GM23338 (cell line): Measurements from ENCODE around the gene TBL3. TPM values are rescaled to one million over a fixed set of nuclear protein-coding genes. Genes with fewer than 3 reads are reported as not detected.

ENCODE experiments used
- CREB1 ChIP-seq: fragments of 250-450 bp; sonication (Bioruptor Pico); IDR thresholded peaks from 2 replicates; pipeline ENCODE4 v1.5.0; 2020; ENCODE audit warnings: low read depth, mild to moderate bottlenecking, moderate library complexity
- EZH2 ChIP-seq: fragments of 200-600 bp; sonication (generic); IDR thresholded peaks from one replicate; pipeline ENCODE4 v1.8.0; 2017; ENCODE audit warnings: antibody characterized with exemption, mild to moderate bottlenecking, low read depth; ENCODE audit not compliant: unreplicated experiment
- EZH2phosphoT487 ChIP-seq: fragments of 200-600 bp; sonication (generic); IDR thresholded peaks from one replicate; pipeline ENCODE4 v1.8.1; 2018; ENCODE audit warnings: antibody characterized with exemption; ENCODE audit not compliant: unreplicated experiment
- JUNB ChIP-seq: IDR thresholded peaks from one replicate; pipeline ENCODE4 v1.6.1; 2016; ENCODE audit warnings: antibody characterized with exemption; ENCODE audit not compliant: unreplicated experiment
- NANOG ChIP-seq: IDR thresholded peaks from 2 replicates; pipeline ENCODE4 v1.6.1; 2016; ENCODE audit warnings: antibody characterized with exemption, borderline replicate concordance
- POLR2AphosphoS5 ChIP-seq: IDR thresholded peaks from 2 replicates; pipeline ENCODE4 v1.6.1; 2016; ENCODE audit warnings: antibody characterized with exemption, low read depth
- REST ChIP-seq: IDR thresholded peaks from one replicate; pipeline ENCODE4 v1.6.1; 2018; ENCODE audit warnings: antibody characterized with exemption; ENCODE audit not compliant: unreplicated experiment
- STAT1 ChIP-seq: IDR thresholded peaks from one replicate; pipeline ENCODE4 v1.6.1; 2016; ENCODE audit warnings: antibody characterized with exemption; ENCODE audit not compliant: unreplicated experiment
- ZNF114 ChIP-seq: fragments of 250-450 bp; sonication (Bioruptor Pico); IDR thresholded peaks from 2 replicates; pipeline ENCODE4 v1.5.0; 2020; ENCODE audit warnings: mild to moderate bottlenecking, moderate library complexity
- ZNF331 ChIP-seq: fragments of 250-450 bp; sonication (Bioruptor Pico); IDR thresholded peaks from 2 replicates; pipeline ENCODE4 v1.5.0; 2020; ENCODE audit warnings: low read depth, mild to moderate bottlenecking, moderate library complexity
- ZNF462 ChIP-seq: fragments of 250-450 bp; sonication (Bioruptor Pico); IDR thresholded peaks from 2 replicates; pipeline ENCODE4 v1.5.0; 2020; ENCODE audit warnings: mild to moderate bottlenecking, moderate library complexity
- polyA plus RNA-seq: library from polyadenylated mRNA; unstranded; fragments of >200 nt; fragmentation: Nextera tagmentation; extraction: Ambion mirVana; gene quantifications from 2 replicates; pipeline ENCODE4 v1.2.1, GENCODE V29; 2016
- total RNA-seq: library from RNA; depleted of rRNA; stranded (reverse); fragments of >200 nt; shearing (Covaris generic); gene quantifications from 2 replicates; pipeline ENCODE4 v1.2.3, GENCODE V29; 2014

TBL3 gene
- total and polyA plus RNA-seq, 2 experiments from 2014 or later = 67.0 to 157 TPM

DNA sequence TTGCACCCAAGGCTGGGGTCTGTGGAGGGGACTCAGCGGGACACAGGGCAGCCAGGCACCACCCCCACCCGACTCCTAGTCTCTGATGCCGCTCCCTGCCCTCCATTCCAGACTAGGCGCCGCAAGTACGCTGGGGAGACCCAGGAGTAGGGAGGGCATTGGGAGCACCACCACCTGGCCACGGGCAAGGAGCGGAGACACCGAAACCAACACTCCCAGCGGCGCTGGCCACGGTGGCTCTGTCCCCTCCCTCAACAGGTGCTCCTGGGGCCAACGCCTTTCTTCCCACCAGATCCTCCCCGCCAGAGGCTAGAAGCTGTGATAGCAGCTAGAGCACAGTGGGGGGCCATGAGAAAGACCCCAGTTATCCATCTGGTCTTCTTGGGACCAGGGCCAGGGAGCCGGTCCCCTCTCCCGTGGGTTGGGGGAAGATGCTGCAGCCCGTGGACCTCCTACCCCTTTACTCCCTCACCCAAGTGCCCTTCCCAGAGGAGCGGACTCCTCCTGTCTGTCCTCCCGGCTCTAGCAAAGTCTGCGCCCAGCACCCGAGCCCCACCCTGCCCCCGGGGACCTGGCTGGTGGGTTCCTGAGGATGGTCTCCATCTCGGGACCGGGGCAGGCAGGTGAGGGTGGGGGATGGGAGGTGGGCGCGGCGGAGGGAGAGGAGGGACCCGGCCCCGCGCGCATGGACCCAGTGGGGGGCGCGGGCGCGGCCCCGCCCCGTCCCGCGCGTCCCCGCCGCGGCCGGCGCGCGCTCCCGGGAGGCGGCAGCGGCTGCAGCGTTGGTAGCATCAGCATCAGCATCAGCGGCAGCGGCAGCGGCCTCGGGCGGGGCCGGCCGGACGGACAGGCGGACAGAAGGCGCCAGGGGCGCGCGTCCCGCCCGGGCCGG, 17.6 kb downstream of the TBL3 start, which contains the start of gene SYNGR3 (continued):
- no peak for TF ChIP-seq ZNF462 (CRISPR knock-in tag)
- no peak for TF ChIP-seq CREB1 (CRISPR knock-in tag)
- TF ChIP-seq POLR2AphosphoS5 = no peak
- no peak for TF ChIP-seq REST
- no peak for TF ChIP-seq ZNF114 (CRISPR knock-in tag)
- TF ChIP-seq STAT1 = no peak
- no peak for TF ChIP-seq JUNB
- TF ChIP-seq NANOG = no peak
- TF ChIP-seq ZNF331 (CRISPR knock-in tag) = no peak
- no peak for TF ChIP-seq EZH2phosphoT487
- TF ChIP-seq EZH2 = no peak
